ENCODE results near the gene GLI2. TPM values are rescaled to one million over a fixed set of nuclear protein-coding genes. Genes with fewer than 3 reads are reported as not detected.
A peak's percentile ranks its signal among the peaks of the same experiment; 100 is the strongest.

Gene GLI2
- total and polyA plus RNA-seq, 9 donors, result 5.9 to 53.0 (median 36.3) TPM

- DNase-seq, result peak in 1 of 5 donors; percentile 23
- TF ChIP-seq POLR2A (IDR thresholded peaks at IDR 0.05) (no peak), EP300 (IDR thresholded peaks at IDR 0.05) (no peak)
- TF ChIP-seq, protein P1, sequence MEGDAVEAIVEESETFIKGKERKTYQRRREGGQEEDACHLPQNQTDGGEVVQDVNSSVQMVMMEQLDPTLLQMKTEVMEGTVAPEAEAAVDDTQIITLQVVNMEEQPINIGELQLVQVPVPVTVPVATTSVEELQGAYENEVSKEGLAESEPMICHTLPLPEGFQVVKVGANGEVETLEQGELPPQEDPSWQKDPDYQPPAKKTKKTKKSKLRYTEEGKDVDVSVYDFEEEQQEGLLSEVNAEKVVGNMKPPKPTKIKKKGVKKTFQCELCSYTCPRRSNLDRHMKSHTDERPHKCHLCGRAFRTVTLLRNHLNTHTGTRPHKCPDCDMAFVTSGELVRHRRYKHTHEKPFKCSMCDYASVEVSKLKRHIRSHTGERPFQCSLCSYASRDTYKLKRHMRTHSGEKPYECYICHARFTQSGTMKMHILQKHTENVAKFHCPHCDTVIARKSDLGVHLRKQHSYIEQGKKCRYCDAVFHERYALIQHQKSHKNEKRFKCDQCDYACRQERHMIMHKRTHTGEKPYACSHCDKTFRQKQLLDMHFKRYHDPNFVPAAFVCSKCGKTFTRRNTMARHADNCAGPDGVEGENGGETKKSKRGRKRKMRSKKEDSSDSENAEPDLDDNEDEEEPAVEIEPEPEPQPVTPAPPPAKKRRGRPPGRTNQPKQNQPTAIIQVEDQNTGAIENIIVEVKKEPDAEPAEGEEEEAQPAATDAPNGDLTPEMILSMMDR (IDR thresholded peaks at IDR 0.05), result no peak
Measured at GRCh38 chr2:120690521-120690920, 45.1 kb upstream of the GLI2 start.

DNA sequence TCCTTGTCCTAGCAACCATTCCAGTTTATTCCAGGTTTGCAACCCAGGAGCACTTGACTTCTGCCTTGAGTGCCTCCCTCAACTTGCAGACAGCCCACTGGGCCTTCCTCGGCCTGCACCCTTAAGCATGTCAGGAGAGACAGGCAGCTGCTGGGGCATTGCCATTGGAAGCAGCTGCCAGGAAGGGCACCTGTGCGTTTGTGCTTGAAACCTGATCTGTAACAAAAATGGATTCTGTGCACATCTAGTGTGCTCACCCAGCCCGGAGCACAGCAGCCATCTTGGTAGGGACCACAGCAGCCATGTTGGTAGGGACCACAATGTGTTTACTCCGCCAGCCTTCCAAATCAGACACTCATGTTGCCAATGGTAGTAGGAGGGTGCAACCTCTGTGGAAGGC is 44.3 kb upstream of the GLI2 start:
- Histone ChIP-seq H3K36me3 (no peaks in the 10 kb centered on the region), H3K4me3 (no peak overlapping the region), H3K4me1 (ENCODE audit: insufficient read depth) (no peaks in the 10 kb centered on the region), H3K27ac (no peak overlapping the region), H3K9me3 (no peaks in the 10 kb centered on the region), H3K27me3 (no peaks in the 10 kb centered on the region)
- intact Hi-C loops (cut with DNase I), result no loop called here
- DNase-seq, result no peak
- no peak for TF ChIP-seq EP300 (IDR thresholded peaks at IDR 0.05)
- TF ChIP-seq, protein P1 (IDR thresholded peaks at IDR 0.05), result no peak
- TF ChIP-seq POLR2A (IDR thresholded peaks at IDR 0.05), result no peak
- 87 to 88% (median 87%) methylated on average over 4 of the region's 4 CpGs for WGBS, 3 donors

More at GRCh38 chr2:120690521-120690920, 45.1 kb upstream of the GLI2 start:
- Histone ChIP-seq H3K36me3 (no peaks in the 10 kb centered on the region), H3K9me3 (no peaks in the 10 kb centered on the region), H3K4me3 (no peak overlapping the region), H3K4me1 (ENCODE audit: insufficient read depth) (no peaks in the 10 kb centered on the region), H3K27ac (no peak overlapping the region), H3K27me3 (no peaks in the 10 kb centered on the region)
- intact Hi-C loops (cut with DNase I), result no loop called here
- 71 to 79% (median 76%) methylated on average over 11 of the region's 11 CpGs for WGBS, 3 donors

DNA sequence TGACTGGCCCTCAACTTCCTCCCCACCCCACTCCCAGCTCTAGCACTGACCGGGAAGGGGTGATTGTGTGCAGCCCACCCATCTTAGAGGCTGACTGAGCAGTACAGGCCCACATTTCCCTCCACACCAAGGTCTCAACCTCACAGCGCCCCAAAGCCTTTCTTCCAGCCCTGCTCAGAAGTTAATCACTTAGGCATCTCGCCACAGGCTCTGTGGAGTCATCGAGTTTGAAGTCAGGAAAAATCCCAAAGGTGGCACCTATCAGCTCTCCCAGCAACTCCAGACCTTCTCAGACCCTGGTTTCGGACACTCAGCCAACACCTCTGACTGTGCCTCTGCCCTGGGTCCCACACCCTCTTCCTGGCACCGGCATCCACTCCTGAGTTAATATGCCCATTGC is 43.0 kb upstream of the GLI2 start:
- no peak for DNase-seq
- intact Hi-C loops (cut with DNase I), result no loop called here
- Histone ChIP-seq H3K27ac (no peak overlapping the region), H3K4me1 (ENCODE audit: insufficient read depth) (no peaks in the 10 kb centered on the region), H3K27me3 (no peaks in the 10 kb centered on the region), H3K36me3 (no peaks in the 10 kb centered on the region), H3K9me3 (no peaks in the 10 kb centered on the region), H3K4me3 (no peak overlapping the region)
- WGBS, 3 donors, result 89 to 94% (median 93%) methylated on average over 6 of the region's 6 CpGs
- TF ChIP-seq, protein P1 (IDR thresholded peaks at IDR 0.05), result no peak
- TF ChIP-seq POLR2A (IDR thresholded peaks at IDR 0.05) (no peak), EP300 (IDR thresholded peaks at IDR 0.05) (no peak)

- DNase-seq, result no peak
- no peak overlapping the region for H3K4me3 ChIP-seq
- H3K4me1 ChIP-seq (ENCODE audit: insufficient read depth), result no peaks in the 10 kb centered on the region
- 89 to 92% (median 90%) methylated on average over 2 of the region's 2 CpGs for WGBS, 3 donors
- intact Hi-C loops (cut with DNase I), result no loop called here
- H3K27ac ChIP-seq, result no peak overlapping the region
- TF ChIP-seq, protein P1 (IDR thresholded peaks at IDR 0.05), result no peak
- TF ChIP-seq EP300 (IDR thresholded peaks at IDR 0.05) (no peak), POLR2A (IDR thresholded peaks at IDR 0.05) (no peak)
- H3K27me3 ChIP-seq, result no peaks in the 10 kb centered on the region
- no peaks in the 10 kb centered on the region for H3K9me3 ChIP-seq
- H3K36me3 ChIP-seq, result no peaks in the 10 kb centered on the region
Measured at GRCh38 chr2:120693121-120693520, 42.5 kb upstream of the GLI2 start.

All from ovary (tissue), 9 donors.